Stimulated activated naive CD8-positive, alpha-beta T cell treated with anti-CD3 and anti-CD28 coated beads, Interleukin-15, Interleukin-2, amounts not matched to agents 100 U/mL and 50 U/mL, for 24 hours (primary cell): ENCODE data around the gene SEMA5B.

Source experiments
- ATAC-seq: fragments of 150-1000 bp; cut with Tn5 transposase; one replicate; pipeline ENCODE4 v1.10.0; 2021
- DNase-seq: peaks from one replicate; pipeline ENCODE4 v3.0.0; 2021

Gene SEMA5B

GRCh38 chr3:122993124-122993978, 34.2 kb downstream of the SEMA5B start:
- no peak for DNase-seq
- no peak for ATAC-seq

DNA sequence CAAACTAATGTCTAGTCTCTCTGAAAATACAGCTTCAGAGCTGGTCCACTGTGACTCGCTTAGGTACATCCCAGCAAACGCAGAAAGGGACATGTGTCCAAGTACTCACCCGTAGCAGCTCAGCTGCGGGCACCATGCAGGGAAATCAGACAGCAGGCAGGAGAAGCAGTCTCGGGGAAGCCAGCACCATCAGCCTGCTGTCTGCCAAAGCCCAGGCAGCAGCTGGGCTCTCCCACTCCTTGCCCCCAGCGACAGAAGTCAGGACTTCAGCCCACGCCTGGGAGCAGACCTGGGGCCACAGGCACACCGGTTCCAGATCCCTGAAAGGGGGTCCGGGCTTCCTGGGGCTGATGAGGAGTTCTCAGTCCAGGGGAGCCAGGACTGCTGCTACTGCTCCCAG, 34.9 kb downstream of the SEMA5B start:
- ATAC-seq (no peak), DNase-seq (no peak)

- no peak for ATAC-seq
Observed at GRCh38 chr3:122992133-122992532, 35.4 kb downstream of the SEMA5B start.

DNA sequence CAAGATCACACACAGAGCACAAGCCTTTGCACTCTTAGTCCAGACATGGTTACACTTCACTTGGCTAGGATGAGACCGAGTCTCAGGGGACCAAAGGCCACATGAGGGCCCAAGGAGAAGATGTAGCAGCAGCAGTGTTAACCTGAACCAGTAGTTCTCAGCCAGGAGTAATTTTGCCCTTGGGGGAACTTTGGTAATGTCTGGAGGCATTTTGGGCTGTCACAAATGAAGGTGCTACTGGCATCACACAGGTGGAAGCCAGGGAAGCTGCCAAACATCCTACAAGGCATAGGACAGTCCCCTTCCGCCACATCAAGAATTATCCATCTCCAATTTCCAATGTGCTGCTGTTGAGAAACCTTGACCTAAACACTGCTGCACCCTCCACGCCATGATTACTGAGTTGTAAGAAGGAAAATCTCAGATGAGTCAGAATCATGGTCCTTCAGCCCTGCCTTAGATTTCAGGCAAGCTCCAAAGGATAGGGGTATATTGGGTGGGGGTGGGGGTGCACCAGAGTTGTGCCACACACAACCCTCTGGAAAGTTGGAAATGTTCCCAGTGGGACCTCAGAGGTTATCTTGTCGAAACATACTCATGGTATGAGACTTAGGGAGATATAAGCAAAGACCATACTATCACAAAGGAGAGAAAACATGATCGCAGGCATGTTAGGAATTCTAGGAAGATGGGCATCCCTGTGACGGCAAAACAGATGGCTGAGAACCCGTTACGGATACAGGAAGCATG, 36.2 kb downstream of the SEMA5B start:
- ATAC-seq (no peak), DNase-seq (no peak)

More at GRCh38 chr3:122992133-122992532, 35.4 kb downstream of the SEMA5B start:
- no peak for DNase-seq

DNA sequence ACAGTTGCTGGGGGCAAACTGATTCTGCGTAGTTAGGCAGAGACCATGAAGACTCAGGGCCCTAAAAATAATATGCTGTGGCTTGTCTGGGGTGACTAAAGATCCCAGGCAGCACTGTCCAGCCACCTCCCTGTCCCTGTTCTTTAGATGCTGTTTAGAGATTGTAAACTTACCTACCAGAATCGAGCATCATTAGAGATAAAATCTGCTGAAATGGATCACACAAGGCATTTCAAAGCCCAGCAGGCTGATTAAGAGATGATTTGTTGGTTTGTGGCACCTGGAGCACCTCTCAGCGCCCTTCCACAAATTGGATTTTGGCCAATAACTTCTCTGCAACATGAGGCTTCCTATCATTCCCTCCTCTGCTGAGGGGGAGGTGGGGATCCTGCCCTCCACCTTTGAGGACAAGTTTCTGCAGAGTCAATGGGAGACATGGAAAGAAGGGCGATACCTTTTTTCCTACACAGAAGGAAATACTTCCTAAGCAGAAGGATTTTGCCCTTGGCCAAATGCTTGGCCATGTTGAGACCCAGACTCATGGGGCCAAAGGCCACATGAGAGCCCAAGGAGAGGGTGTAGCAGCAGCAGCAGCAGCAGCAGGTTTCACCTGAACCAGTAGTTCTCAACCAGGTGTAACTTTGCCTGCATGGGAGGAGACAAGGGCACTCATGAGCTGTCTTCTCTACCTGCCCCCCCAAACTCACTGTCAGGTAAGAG, 37.5 kb downstream of the SEMA5B start:
- DNase-seq, result no peak
- no peak for ATAC-seq

GRCh38 chr3:122988508-122988907, 39.1 kb downstream of the SEMA5B start:
- DNase-seq (no peak), ATAC-seq (no peak)

DNA sequence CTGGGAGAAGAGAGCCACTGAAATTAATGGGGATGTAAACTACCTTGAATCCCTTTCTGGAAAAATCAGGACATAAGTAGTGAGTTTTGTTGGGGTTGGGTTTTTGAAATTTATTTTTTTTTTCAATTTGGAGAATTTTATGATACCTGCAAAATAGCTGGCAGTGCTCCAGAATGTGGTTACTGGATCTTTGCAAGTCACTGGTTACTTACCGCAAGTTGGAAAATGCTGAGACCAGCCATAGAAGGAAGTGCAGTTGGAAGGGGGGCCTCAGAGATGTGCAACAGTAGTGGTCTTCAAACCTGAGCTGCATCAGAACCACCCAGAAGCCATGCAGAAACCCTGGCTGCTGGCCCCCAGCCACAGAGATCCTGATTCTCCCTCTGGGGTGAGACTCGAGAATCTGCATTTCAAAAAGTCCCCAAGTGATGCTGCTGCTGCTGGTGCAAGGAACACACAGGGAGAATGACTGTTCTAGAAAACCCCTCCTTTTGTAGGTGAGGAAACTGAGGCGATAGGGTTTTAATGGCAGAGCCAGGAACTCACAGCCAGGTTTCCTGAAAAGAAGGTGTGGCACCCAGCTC, 39.7 kb downstream of the SEMA5B start:
- ATAC-seq (no peak), DNase-seq (no peak)

DNA sequence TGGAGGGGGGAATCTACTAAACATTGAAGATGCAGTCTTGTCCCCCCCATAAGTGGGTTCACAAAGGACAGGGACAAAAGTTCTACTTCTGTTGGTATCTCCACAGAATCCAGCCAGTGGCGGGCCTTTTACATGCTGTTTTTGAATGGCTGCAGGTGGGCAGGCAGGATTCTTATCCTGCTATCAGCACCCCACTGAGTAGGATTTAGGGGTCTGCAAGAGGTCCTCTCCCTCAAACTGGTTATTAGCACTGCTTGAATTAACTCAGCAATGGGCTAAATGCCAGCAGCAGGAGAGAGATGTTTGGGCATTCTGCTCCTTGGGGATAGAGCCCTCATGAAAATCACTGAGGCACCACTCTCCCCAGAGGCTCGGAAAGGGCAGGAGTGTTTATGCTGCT, 40.3 kb downstream of the SEMA5B start:
- ATAC-seq (no peak), DNase-seq (no peak)

GRCh38 chr3:122986693-122987179, 40.8 kb downstream of the SEMA5B start:
- no peak for ATAC-seq
- no peak for DNase-seq

GRCh38 chr3:122985539-122985938, 42.0 kb downstream of the SEMA5B start:
- no peak for DNase-seq

GRCh38 chr3:122984650-122985049, 42.9 kb downstream of the SEMA5B start:
- ATAC-seq, result no peak
- DNase-seq, result no peak

More at GRCh38 chr3:122985539-122985938, 42.0 kb downstream of the SEMA5B start:
- ATAC-seq, result no peak

DNA sequence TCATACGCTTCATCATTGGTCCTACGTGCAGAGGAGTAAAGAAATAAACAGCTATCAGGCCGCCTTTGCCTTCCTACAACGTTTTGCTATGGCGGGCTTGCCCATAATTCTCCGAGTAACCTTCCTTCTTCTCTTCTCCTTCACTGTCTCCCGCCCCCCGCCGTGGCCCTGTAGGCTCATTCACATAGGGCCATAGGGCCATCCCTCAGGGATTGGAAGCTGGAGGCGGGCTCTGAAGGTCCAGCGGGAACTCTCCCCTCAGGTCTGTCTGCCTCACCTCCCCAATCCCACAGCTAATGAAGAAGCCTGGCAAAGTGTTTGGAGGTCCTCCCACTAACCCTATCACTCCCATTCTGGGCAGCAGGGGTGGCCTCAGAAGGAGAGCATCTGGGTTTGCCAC, 43.6 kb downstream of the SEMA5B start:
- no peak for DNase-seq
- ATAC-seq, result no peak

DNA sequence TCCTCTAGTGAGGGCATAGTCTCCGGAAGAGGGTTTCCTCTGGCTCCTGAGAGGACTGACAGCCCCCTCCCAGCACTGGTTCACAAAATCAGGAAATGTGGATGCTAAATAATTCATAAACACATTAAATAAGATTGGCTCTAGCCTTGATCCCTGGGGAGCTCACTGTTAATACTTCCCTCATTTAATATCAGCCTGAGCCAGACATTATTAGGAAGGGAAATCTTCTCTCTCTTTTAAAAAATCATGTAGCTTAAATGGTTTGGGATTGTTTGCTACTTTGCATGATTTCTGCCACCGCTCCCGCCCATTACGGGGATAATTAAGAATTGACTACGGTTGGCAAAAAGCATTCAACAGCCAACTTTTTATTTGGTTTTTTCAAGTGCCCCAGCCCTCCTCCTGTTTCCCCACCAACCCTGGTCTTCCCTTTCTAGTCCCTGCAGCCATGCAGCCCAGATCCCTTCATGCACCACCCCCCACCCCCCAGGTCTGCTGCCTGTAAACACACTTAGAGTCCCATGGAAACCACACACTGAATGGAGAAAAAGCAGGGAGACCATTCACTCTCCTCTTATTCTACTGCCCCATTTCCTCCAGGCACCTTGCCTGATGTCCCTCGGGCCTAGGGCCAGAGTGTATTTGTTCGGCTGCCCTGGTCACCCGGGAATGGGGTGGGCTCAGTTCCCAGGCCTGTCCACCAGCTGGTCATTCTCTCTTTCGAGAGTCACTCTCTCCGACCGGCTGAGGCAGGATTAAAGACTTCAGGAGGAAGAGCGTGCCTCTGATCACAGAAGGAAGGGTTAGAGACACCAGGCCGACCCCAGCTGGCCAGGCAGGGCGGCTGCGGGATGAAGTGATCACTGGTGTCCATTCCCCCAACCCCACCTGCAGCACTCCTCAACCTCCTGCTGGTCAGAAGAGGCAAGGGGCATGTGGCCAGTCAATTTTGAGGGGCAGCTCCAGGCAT, 45.1 kb downstream of the SEMA5B start:
- ATAC-seq (no peak), DNase-seq (no peak)

DNA sequence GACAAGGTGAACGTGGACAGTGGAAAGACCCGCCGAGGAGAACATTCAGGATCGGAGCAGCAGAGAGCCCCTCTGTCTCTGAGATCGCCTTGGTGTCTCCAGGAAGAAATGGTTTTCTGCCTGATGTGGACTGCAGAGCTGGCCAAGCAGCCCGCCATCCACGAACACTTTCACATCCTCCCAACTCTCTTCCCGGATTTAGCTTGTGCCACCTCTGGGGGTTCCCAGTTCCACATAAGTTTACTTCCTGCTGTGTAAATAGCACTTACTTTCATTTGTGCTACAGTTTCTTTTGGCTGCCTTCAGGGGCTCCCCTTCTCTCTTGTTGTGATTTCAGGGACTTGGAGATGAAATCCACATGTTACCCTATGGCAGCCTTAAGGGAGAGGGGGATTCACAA, 48.4 kb downstream of the SEMA5B start:
- DNase-seq (no peak), ATAC-seq (no peak)

GRCh38 chr3:122978569-122978968, 49.0 kb downstream of the SEMA5B start:
- DNase-seq (no peak), ATAC-seq (no peak)

- DNase-seq, result no peak
- no peak for ATAC-seq
Observed at GRCh38 chr3:122977746-122978466, 49.7 kb downstream of the SEMA5B start.

DNA sequence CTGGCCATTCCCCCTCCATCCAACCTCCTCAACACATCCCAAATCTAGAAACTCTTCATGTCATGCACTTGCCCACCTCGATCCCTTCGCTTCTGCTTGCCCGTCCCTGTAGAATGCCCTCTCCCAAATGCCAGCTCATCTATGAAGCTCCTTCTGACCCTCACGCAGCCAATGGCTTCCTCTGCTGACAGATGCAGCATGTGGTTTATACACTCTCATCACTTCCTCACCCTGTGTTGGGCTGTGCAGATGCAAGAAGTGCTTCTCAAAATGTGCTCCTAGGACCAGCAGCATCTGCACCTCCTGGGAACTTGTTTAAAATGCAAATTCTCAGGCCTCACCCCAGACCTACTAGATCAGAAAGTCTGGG, 51.7 kb downstream of the SEMA5B start:
- peak; percentile 14 for DNase-seq

DNA sequence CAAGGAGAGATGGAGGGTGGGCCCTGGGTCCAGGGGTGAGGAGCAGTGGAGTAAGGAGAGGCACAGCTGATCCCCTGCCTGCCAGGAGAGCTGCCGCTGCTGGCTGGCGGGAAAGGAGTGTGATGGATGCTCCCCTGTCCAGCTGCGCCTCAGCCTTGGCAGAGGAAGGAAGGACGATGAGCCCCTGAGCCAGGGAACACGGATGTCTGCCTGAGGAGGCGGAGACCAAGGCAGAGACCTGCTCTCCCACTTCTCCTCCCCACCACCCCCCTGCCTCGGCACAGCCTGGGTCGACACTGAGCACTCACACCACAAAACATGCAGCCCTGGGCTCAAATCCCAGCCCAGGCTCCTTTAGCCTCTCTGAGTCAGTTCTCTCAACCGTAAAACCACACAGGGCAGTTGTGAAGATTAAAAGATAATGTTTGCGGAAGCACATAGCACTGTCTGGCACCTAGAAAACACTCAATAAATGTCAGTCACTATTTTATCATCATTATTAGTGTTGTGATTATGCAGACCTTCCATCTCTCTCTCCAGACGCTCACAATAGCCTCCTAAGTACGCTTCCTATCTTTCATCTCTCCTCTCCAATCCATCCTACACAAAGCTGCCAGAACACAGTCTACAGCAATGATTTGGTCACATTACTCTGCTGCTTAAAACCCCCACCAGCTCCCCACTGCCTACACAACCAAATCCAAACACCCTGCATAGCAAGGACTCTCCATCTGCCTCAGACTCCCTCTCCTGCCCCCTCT, 52.2 kb downstream of the SEMA5B start:
- ATAC-seq, result peak; percentile 65
- peak; percentile 23 for DNase-seq

More for the DNA sequence above, 51.7 kb downstream of the SEMA5B start:
- ATAC-seq, result no peak

DNA sequence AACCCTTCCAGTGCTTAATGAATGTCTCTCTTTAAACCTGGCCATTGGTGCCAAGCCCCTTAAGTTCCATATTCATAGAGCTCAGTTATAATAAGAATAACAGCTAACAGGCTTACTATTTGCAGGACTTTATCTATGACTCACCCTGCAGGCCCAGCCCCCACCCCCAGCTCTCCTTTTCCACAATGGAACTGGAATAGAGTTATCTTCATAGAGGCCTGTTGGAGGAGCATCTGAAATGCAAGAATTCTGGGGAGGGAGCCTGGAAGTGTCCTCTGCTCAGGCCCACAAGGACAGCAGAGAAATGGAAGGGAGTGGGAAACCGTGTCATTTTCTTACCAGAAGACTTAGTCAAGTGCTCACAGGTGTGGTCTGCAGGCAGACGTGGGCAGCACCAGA, 52.8 kb downstream of the SEMA5B start:
- peak; percentile 11 for ATAC-seq
- no peak for DNase-seq
